Liver (tissue), 9 donors: ENCODE results near the gene DCTN3. TPM values are rescaled to one million over a fixed set of nuclear protein-coding genes. Genes with fewer than 3 reads are reported as not detected.

ENCODE experiments used
- DNase-seq: peaks from one replicate; pipeline ENCODE4 v3.0.0-alpha.2; 2017; ENCODE audit warnings: low spot score
- H3K27ac ChIP-seq, 2 donors: one replicate each; pipeline ENCODE4 v1.7.0; 2013; ENCODE audit warnings: inconsistent platforms in 2 of 2, low read length in 2 of 2, control low read depth in 1 of 2, low read depth in 1 of 2, mild to moderate bottlenecking in 1 of 2
- H3K27me3 ChIP-seq, 4 donors: one replicate each; pipeline versions ENCODE4 v1.6.1 to v1.7.0; 2013; ENCODE audit warnings: low read length in 3 of 4, inconsistent platforms in 1 of 4, mild to moderate bottlenecking in 1 of 4, moderate library complexity in 1 of 4; ENCODE audit not compliant: control insufficient read depth in 4 of 4, insufficient read depth in 4 of 4
- H3K36me3 ChIP-seq, 4 donors: one replicate each; pipeline versions ENCODE4 v1.6.1 to v1.7.0; 2013; ENCODE audit warnings: low read length in 3 of 4, mild to moderate bottlenecking in 3 of 4, low read depth in 1 of 4, moderate library complexity in 1 of 4; ENCODE audit not compliant: control insufficient read depth in 4 of 4, insufficient read depth in 3 of 4
- H3K4me1 ChIP-seq, 4 donors: one replicate each; pipeline versions ENCODE4 v1.6.1 to v1.7.0; 2013; ENCODE audit warnings: low read length in 3 of 4, mild to moderate bottlenecking in 3 of 4, moderate library complexity in 1 of 4; ENCODE audit not compliant: control insufficient read depth in 4 of 4, insufficient read depth in 4 of 4
- H3K4me3 ChIP-seq, 3 donors: one replicate each; pipeline versions ENCODE4 v1.6.1 to v1.7.0; 2013; ENCODE audit warnings: low read length in 3 of 3, control low read depth in 1 of 3, low read depth in 1 of 3, mild to moderate bottlenecking in 1 of 3
- H3K9ac ChIP-seq, 2 donors: one replicate each; pipeline ENCODE4 v1.7.0; 2013; ENCODE audit warnings: low read length in 2 of 2, mild to moderate bottlenecking in 2 of 2, moderate library complexity in 2 of 2, control low read depth in 1 of 2, low read depth in 1 of 2
- H3K9me3 ChIP-seq, 4 donors: one replicate each; pipeline versions ENCODE4 v1.6.1 to v1.7.0; 2013; ENCODE audit warnings: low read length in 3 of 4; ENCODE audit not compliant: control insufficient read depth in 4 of 4
- EGR1 ChIP-seq, 2 donors: IDR thresholded peaks; 2 replicates each; pipeline ENCODE4 v1.6.1; 2016 to 2018; ENCODE audit warnings: antibody characterized with exemption in 2 of 2, low read depth in 2 of 2
- FOXA1 ChIP-seq: IDR thresholded peaks from 2 replicates; pipeline ENCODE4 v1.6.1; 2016; ENCODE audit warnings: antibody characterized with exemption
- FOXA2 ChIP-seq: IDR thresholded peaks from 2 replicates; pipeline ENCODE4 v1.6.1; 2016; ENCODE audit warnings: antibody characterized with exemption
- GABPA ChIP-seq, 2 donors: IDR thresholded peaks in 1 of 2; conservative IDR thresholded peaks in 1 of 2; 2 replicates each; pipeline ENCODE4 v1.6.1; 2016; ENCODE audit warnings: antibody characterized with exemption in 2 of 2, mild to moderate bottlenecking in 1 of 2, moderate library complexity in 1 of 2
- HNF4A ChIP-seq, 2 donors: conservative IDR thresholded peaks; 2 replicates each; pipeline ENCODE4 v1.6.1; 2016; ENCODE audit warnings: antibody characterized with exemption in 2 of 2, mild to moderate bottlenecking in 2 of 2
- HNF4G ChIP-seq: IDR thresholded peaks from 2 replicates; pipeline ENCODE4 v1.6.1; 2016; ENCODE audit warnings: antibody characterized with exemption
- JUND ChIP-seq, 2 donors: IDR thresholded peaks; 2 replicates each; pipeline ENCODE4 v1.6.1; 2016; ENCODE audit warnings: antibody characterized with exemption in 2 of 2
- NR2F2 ChIP-seq: IDR thresholded peaks from 2 replicates; pipeline ENCODE4 v1.6.1; 2016; ENCODE audit warnings: antibody characterized with exemption
- RAD21 ChIP-seq, 2 donors: IDR thresholded peaks; 2 replicates each; pipeline ENCODE4 v1.6.1; 2016; ENCODE audit warnings: antibody characterized with exemption in 2 of 2, mild to moderate bottlenecking in 2 of 2
- RXRA ChIP-seq, 2 donors: IDR thresholded peaks; 2 replicates each; pipeline ENCODE4 v1.6.1; 2017 to 2018; ENCODE audit warnings: antibody characterized with exemption in 2 of 2, mild to moderate bottlenecking in 1 of 2
- SP1 ChIP-seq: IDR thresholded peaks from 2 replicates; pipeline ENCODE4 v1.6.1; 2018; ENCODE audit warnings: antibody characterized with exemption, mild to moderate bottlenecking
- TAF1 ChIP-seq: conservative IDR thresholded peaks from 2 replicates; pipeline ENCODE4 v1.6.1; 2016; ENCODE audit warnings: antibody characterized with exemption, mild to moderate bottlenecking
- YY1 ChIP-seq: IDR thresholded peaks from 2 replicates; pipeline ENCODE4 v1.6.1; 2016; ENCODE audit warnings: antibody characterized with exemption, mild to moderate bottlenecking
- WGBS: extraction: QIAGEN DNeasy Blood & Tissue Kit; methylation state at CpG from one replicate; pipeline ENCODE4 v1.1.7; 2013; 5-methylcytosine and 5-hydroxymethylcytosine counted together
- polyA plus RNA-seq, 2 donors: library from polyadenylated mRNA; stranded (reverse) in 1 of 2; unstranded in 1 of 2; fragments of 200-250 nt in 1 of 2; fragments of >200 nt in 1 of 2; fragmentation: Nextera tagmentation in 1 of 2; extraction: Ambion mirVana in 1 of 2; gene quantifications; one replicate each; pipeline versions ENCODE4 v1.2.1 to v1.2.3, GENCODE V29; 2013 to 2015
- total RNA-seq, 2 donors: library from RNA; depleted of rRNA; stranded (reverse); fragments of >200 nt; gene quantifications; one replicate each; pipeline ENCODE4 v1.2.3, GENCODE V29; 2014
- TF ChIP-seq, protein P1 (sequence below): fragments of 150-350 bp; IDR thresholded peaks from 2 replicates; pipeline ENCODE4 v1.5.1; 2017; ENCODE audit warnings: improper control_type of control experiment, low read depth, low read length; ENCODE audit not compliant: missing input control
- TF ChIP-seq, protein P2 (sequence below): IDR thresholded peaks from 2 replicates; pipeline ENCODE4 v1.6.1; 2016; ENCODE audit warnings: antibody characterized with exemption
- TF ChIP-seq, protein P3 (sequence below): IDR thresholded peaks from 2 replicates; pipeline ENCODE4 v1.6.1; 2016; ENCODE audit warnings: antibody characterized with exemption, mild to moderate bottlenecking
- TF ChIP-seq, protein P4 (sequence below): IDR thresholded peaks from 2 replicates; pipeline ENCODE4 v1.6.1; 2016; ENCODE audit warnings: antibody characterized with exemption
- donor health status: healthy.
- donor health status: healthy.
- donor health status: healthy.
- donor health status: healthy.
- donor health status: healthy.

DCTN3 gene
- total and polyA plus RNA-seq, 4 donors = 24.9 to 51.9 (median 46.7) TPM

DNA sequence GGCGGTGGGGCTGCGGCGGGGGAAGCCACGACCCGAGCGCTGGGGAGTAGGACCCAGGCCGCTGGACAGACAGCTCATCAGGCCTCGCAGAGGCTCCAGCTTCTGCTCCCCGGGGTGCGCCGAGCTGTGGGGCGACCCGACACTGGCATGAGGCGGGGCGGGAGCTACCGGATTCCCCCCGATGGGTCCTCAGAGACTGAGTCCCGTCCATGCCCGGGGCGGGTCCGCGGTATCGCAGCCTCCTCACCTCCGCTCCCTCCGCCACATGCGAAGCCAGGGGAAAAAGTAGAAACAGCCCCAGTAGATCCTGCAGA, 44.7 kb upstream of the DCTN3 start:
- Histone ChIP-seq H3K9me3 (no peaks in the 10 kb centered on the region), H3K36me3 (peaks cover 0 to 8% (median 3%) of the 10 kb centered on the region in 4 donors), H3K4me3 (peak overlapping the region; percentile 62 to 68 (median 65)), H3K4me1 (peaks cover 4 to 25% (median 13%) of the 10 kb centered on the region in 4 donors), H3K9ac (peak overlapping the region in 1 of 2 donors; percentile 31), H3K27ac (peak overlapping the region; percentile 68 to 99), H3K27me3 (no peaks in the 10 kb centered on the region)
- TF ChIP-seq RAD21 (IDR thresholded peaks at IDR 0.05) (peak in 1 of 2 donors; percentile 22), TAF1 (no peak)
- DNase-seq = no peak
- WGBS = under 1% methylated on average over 26 of the region's 26 CpGs

DNA sequence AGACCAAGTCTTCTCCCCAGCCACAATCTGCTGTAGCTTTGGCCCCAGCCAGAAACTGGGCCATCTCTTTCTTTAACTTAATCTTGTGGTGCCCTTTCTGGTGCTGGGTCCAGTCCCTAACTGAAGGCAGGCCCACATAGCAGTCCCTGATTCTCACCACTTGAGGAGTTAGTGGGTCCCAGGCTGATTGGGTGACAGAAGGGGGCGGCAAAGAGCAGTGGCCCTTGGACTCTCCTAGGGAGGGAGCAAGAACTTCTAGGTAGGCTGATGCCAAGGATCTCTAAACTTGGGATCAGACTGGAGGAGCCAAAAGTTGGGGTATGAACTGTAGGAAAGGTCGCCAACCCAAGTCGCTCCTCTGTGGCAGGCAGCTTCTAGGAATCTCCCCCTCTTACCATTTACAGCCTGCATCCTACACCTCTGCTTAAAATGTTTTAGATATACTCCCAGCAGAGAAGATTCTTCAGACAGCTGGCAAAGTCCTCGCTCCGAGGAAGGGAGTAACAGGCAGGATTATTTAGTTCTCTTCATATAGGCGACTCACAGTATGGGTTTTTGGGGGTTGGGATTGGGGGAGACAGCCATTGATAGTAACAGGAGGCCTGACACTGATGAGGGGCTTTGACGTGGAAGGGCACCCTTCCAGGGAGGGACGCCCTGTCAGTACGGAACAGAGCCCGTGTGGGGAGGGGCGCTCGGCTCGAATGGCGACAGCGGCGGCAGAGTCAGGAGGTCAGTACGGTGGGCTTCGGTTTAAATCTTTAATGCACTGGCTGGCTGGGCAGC, 44.2 kb upstream of the DCTN3 start:
- H3K4me3 ChIP-seq = peak overlapping the region; percentile 62 to 68 (median 65)
- DNase-seq = peak; percentile 89
- peaks cover 4 to 25% (median 13%) of the 10 kb centered on the region in 4 donors for H3K4me1 ChIP-seq
- peak; percentile 80 to 87 for TF ChIP-seq HNF4A (conservative IDR thresholded peaks at IDR 0.05)
- peak; percentile 75 for TF ChIP-seq SP1
- TF ChIP-seq NR2F2 = peak; percentile 60
- no peak for TF ChIP-seq EGR1 (IDR thresholded peaks at IDR 0.05; ENCODE audit: low read depth in 2 of 2)
- TF ChIP-seq, protein P1, sequence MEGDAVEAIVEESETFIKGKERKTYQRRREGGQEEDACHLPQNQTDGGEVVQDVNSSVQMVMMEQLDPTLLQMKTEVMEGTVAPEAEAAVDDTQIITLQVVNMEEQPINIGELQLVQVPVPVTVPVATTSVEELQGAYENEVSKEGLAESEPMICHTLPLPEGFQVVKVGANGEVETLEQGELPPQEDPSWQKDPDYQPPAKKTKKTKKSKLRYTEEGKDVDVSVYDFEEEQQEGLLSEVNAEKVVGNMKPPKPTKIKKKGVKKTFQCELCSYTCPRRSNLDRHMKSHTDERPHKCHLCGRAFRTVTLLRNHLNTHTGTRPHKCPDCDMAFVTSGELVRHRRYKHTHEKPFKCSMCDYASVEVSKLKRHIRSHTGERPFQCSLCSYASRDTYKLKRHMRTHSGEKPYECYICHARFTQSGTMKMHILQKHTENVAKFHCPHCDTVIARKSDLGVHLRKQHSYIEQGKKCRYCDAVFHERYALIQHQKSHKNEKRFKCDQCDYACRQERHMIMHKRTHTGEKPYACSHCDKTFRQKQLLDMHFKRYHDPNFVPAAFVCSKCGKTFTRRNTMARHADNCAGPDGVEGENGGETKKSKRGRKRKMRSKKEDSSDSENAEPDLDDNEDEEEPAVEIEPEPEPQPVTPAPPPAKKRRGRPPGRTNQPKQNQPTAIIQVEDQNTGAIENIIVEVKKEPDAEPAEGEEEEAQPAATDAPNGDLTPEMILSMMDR = peak; percentile 70
- peak; percentile 32 to 60 for TF ChIP-seq RXRA (IDR thresholded peaks at IDR 0.05)
- peak; percentile 83 for TF ChIP-seq HNF4G
- TF ChIP-seq, protein P2, sequence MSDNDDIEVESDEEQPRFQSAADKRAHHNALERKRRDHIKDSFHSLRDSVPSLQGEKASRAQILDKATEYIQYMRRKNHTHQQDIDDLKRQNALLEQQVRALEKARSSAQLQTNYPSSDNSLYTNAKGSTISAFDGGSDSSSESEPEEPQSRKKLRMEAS = no peak
- peak; percentile 59 to 78 for TF ChIP-seq RAD21 (IDR thresholded peaks at IDR 0.05)
- TF ChIP-seq, protein P3, sequence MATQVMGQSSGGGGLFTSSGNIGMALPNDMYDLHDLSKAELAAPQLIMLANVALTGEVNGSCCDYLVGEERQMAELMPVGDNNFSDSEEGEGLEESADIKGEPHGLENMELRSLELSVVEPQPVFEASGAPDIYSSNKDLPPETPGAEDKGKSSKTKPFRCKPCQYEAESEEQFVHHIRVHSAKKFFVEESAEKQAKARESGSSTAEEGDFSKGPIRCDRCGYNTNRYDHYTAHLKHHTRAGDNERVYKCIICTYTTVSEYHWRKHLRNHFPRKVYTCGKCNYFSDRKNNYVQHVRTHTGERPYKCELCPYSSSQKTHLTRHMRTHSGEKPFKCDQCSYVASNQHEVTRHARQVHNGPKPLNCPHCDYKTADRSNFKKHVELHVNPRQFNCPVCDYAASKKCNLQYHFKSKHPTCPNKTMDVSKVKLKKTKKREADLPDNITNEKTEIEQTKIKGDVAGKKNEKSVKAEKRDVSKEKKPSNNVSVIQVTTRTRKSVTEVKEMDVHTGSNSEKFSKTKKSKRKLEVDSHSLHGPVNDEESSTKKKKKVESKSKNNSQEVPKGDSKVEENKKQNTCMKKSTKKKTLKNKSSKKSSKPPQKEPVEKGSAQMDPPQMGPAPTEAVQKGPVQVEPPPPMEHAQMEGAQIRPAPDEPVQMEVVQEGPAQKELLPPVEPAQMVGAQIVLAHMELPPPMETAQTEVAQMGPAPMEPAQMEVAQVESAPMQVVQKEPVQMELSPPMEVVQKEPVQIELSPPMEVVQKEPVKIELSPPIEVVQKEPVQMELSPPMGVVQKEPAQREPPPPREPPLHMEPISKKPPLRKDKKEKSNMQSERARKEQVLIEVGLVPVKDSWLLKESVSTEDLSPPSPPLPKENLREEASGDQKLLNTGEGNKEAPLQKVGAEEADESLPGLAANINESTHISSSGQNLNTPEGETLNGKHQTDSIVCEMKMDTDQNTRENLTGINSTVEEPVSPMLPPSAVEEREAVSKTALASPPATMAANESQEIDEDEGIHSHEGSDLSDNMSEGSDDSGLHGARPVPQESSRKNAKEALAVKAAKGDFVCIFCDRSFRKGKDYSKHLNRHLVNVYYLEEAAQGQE = no peak
- no peaks in the 10 kb centered on the region for H3K27me3 ChIP-seq
- H3K9ac ChIP-seq = peak overlapping the region in 1 of 2 donors; percentile 31
- 14% methylated on average over 18 of the region's 18 CpGs for WGBS
- H3K36me3 ChIP-seq = peaks cover 0 to 13% (median 2%) of the 10 kb centered on the region in 4 donors
- peak overlapping the region; percentile 68 to 99 for H3K27ac ChIP-seq
- H3K9me3 ChIP-seq = no peaks in the 10 kb centered on the region

DNA sequence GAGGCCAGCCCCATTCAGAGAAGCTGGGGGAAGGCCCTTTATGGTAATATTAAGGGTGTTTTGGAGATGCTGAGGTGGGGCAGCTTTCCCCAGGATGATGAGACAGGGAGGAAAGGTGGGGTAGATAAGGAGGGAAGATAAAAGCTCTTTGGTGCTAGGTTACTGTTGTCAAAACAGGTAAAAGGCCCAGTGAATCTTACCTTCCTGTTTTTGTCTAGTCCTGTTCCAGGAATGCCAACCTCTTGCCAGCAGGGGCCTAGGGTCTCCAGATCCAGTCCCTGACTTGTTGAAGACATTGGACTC, 43.0 kb upstream of the DCTN3 start:
- Histone ChIP-seq H3K9ac (no peak overlapping the region), H3K36me3 (peaks cover 0 to 14% (median 0%) of the 10 kb centered on the region in 4 donors), H3K9me3 (no peaks in the 10 kb centered on the region), H3K27ac (no peak overlapping the region), H3K27me3 (no peaks in the 10 kb centered on the region), H3K4me3 (no peak overlapping the region), H3K4me1 (peaks cover 4 to 25% (median 13%) of the 10 kb centered on the region in 4 donors)
- DNase-seq = no peak
- TF ChIP-seq JUND (IDR thresholded peaks at IDR 0.05) (no peak), FOXA2 (no peak), GABPA (IDR thresholded peaks at IDR 0.05 in 1 of 2, conservative IDR thresholded peaks at IDR 0.05 in 1 of 2) (no peak), RAD21 (IDR thresholded peaks at IDR 0.05) (no peak), EGR1 (IDR thresholded peaks at IDR 0.05; ENCODE audit: low read depth in 2 of 2) (no peak), HNF4A (conservative IDR thresholded peaks at IDR 0.05) (no peak), SP1 (no peak), FOXA1 (no peak), NR2F2 (no peak), HNF4G (no peak), YY1 (no peak), TAF1 (no peak), RXRA (IDR thresholded peaks at IDR 0.05) (no peak)
- TF ChIP-seq, protein P3 = no peak
- TF ChIP-seq, protein P4, sequence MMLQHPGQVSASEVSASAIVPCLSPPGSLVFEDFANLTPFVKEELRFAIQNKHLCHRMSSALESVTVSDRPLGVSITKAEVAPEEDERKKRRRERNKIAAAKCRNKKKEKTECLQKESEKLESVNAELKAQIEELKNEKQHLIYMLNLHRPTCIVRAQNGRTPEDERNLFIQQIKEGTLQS = no peak
- TF ChIP-seq, protein P2 = no peak
